Measurements from ENCODE around the gene C11orf42. TPM values are rescaled to one million over a fixed set of nuclear protein-coding genes. Genes with fewer than 3 reads are reported as not detected.
A peak's percentile ranks its signal among the peaks of the same experiment; 100 is the strongest.

The C11orf42 gene
- total and polyA plus RNA-seq, 2 donors (not counting 3 experiments of a cell fraction or from before 2014, with no cell fraction given) = not detected

DNA sequence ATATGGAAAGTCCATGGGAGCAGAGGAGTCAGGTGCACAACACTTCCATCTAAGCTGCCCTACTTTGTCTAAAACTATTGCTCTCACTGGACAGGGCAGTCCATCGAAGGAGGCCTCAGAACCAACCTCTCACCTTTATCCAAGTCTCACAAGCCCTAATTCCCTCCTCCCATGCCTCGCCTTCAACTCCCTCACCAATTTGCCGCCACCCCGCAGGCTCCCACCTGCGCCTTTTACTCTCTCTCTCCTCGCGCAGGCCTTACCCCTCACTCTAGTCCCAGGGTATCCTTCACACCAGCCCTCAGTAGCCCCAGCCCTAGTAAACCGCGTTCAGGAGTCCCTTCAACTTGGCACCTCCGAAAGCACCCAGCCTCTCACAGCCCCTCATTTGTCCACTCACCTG is 28.6 kb downstream of the C11orf42 start:
- Histone ChIP-seq H3K4me3 (replicated peaks in 1 of 3; ENCODE audit: insufficient read depth in 1 of 3, low read depth in 1 of 3, low read length in 3 of 3) (peak overlapping the region; percentile 61 to 90 (median 77)), H3K27ac (ENCODE audit: insufficient read depth, low read depth, low read length) (peak overlapping the region; percentile 4), H3K4me1 (ENCODE audit: control insufficient read depth, extremely low read depth, insufficient read depth, low read length) (peaks cover 6% of the 10 kb centered on the region), H3K9me3 (replicated peaks; ENCODE audit: control insufficient read depth, insufficient read depth, low read length) (no peaks in the 10 kb centered on the region), H3K9ac (replicated peaks; ENCODE audit: extremely low read depth, insufficient read depth, low read length) (peak overlapping the region; percentile 57), H3K79me2 (ENCODE audit: control insufficient read depth, insufficient read depth, low read length) (peaks cover 32% of the 10 kb centered on the region), H2AFZ (ENCODE audit: low read depth, low read length) (peak overlapping the region; percentile 89), H3K27me3 (ENCODE audit: control insufficient read depth in 2 of 2, insufficient read depth in 2 of 2, low read length in 2 of 2) (peaks cover 3 to 6% of the 10 kb centered on the region in 2 experiments), H4K20me1 (replicated peaks; ENCODE audit: control insufficient read depth, extremely low read depth, insufficient read depth, low read length) (no peaks in the 10 kb centered on the region), H3K4me2 (ENCODE audit: insufficient read depth, low read length) (peak overlapping the region; percentile 90), H3K36me3 (ENCODE audit: control insufficient read depth in 2 of 2, extremely low read depth in 1 of 2, insufficient read depth in 2 of 2, low read length in 2 of 2) (no peaks in the 10 kb centered on the region), H3K9me1 (replicated peaks; ENCODE audit: control insufficient read depth, extremely low read depth, insufficient read depth, low read length) (no peaks in the 10 kb centered on the region)
- ChIA-PET POLR2A (no interaction called here), CTCF (interaction anchor here (0.8 to 4.3 kb wide), 8 partner anchors 9 to 145 kb away, joined by 3 to 40 read pairs (median 3); partner anchors contain the start of gene CCKBR)
- dilution Hi-C loops (cut with MboI; ENCODE audit: extremely low pct_ligation_motif_present, low sequenced_read_pairs) (no loop called here), intact Hi-C loops (cut with micrococcal nuclease) (loop anchor here (1.0 to 10.0 kb wide), 4 partner anchors 15 to 1629 kb away; partner anchors contain the start of genes TRIM3, TRIM6 and TRIM68)
- FAIRE-seq (no peak), DNase-seq (ENCODE audit: low read depth, low spot score) (no peak)
- BruUV-seq (replicated peaks) = no TSS peak
- TF ChIP-seq POLR2AphosphoS5 (IDR thresholded peaks at IDR 0.05; ENCODE audit: insufficient read depth, low read depth, low read length) = no peak
- TF ChIP-seq, protein P1, sequence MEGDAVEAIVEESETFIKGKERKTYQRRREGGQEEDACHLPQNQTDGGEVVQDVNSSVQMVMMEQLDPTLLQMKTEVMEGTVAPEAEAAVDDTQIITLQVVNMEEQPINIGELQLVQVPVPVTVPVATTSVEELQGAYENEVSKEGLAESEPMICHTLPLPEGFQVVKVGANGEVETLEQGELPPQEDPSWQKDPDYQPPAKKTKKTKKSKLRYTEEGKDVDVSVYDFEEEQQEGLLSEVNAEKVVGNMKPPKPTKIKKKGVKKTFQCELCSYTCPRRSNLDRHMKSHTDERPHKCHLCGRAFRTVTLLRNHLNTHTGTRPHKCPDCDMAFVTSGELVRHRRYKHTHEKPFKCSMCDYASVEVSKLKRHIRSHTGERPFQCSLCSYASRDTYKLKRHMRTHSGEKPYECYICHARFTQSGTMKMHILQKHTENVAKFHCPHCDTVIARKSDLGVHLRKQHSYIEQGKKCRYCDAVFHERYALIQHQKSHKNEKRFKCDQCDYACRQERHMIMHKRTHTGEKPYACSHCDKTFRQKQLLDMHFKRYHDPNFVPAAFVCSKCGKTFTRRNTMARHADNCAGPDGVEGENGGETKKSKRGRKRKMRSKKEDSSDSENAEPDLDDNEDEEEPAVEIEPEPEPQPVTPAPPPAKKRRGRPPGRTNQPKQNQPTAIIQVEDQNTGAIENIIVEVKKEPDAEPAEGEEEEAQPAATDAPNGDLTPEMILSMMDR (IDR thresholded peaks at IDR 0.05; ENCODE audit: extremely low read depth in 1 of 2, insufficient read depth in 1 of 2, low read depth in 1 of 2, low read length in 2 of 2) = no peak
- TF ChIP-seq EZH2 (IDR thresholded peaks at IDR 0.05; ENCODE audit: borderline replicate concordance, low read depth, low read length, severe bottlenecking) = no peak
- TF ChIP-seq, protein P2, sequence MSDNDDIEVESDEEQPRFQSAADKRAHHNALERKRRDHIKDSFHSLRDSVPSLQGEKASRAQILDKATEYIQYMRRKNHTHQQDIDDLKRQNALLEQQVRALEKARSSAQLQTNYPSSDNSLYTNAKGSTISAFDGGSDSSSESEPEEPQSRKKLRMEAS (IDR thresholded peaks at IDR 0.05; ENCODE audit: insufficient read depth, insufficient read length) = no peak
- TF ChIP-seq GATA2 (IDR thresholded peaks at IDR 0.05; ENCODE audit: insufficient read depth, insufficient read length, low read depth, low read length) = no peak
- no peak for TF ChIP-seq JUN (IDR thresholded peaks at IDR 0.05; ENCODE audit: borderline replicate concordance, insufficient read depth, insufficient read length, low read depth)

Data from endothelial cell of umbilical vein (primary cell).